NCI-H2029 (cell line): ENCODE results near the gene GLOD5.

ENCODE experiments used
- DNase-seq: peaks from one replicate; lab custom pipeline; 2025; lab: John Stamatoyannopoulos, UW

The GLOD5 gene

GRCh38 chrX:48754238-48754637 is 7.3 kb upstream of the GLOD5 start:
- DNase-seq, result no peak

DNA sequence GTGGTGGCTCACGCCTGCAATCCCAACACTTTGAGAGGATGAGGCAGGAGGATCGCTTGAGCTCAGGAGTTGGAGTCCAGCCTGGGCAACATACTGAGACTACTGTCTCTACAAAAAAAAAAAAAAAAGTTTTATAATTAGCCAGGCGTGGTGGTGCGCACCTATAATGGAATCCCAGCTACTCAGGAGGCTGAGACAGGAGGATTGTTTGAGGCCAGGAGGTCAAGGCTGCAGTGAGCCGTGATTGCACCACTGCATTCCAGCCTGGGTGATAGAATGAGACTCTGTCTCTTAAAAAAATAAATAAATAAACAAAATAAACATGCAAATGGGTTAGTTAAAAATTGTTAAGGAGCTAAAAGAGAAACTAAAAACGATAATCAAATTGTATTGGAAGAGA is 7.7 kb downstream of the GLOD5 start:
- DNase-seq, result no peak

DNA sequence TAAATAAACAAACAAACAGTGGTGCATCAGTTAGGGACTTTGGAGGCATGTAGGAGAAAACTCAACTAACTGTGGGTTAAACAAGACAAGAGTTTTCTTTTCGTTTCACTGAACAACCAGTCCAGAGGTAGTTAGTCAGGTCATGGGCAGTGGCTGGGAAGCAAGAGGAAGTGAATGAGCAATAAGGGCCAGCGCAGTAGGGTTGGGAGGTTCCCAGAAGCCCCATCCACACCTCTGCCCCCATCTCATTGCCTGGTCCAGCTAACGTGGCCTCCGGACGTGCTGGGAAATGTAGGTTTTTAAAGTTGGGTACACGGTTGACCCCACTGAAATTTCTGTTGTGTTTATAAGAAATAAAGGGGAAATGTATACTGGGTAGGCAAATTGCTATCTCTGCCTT is 8.7 kb downstream of the GLOD5 start:
- DNase-seq, result no peak

GRCh38 chrX:48772602-48773001 is 11.1 kb downstream of the GLOD5 start:
- no peak for DNase-seq

DNA sequence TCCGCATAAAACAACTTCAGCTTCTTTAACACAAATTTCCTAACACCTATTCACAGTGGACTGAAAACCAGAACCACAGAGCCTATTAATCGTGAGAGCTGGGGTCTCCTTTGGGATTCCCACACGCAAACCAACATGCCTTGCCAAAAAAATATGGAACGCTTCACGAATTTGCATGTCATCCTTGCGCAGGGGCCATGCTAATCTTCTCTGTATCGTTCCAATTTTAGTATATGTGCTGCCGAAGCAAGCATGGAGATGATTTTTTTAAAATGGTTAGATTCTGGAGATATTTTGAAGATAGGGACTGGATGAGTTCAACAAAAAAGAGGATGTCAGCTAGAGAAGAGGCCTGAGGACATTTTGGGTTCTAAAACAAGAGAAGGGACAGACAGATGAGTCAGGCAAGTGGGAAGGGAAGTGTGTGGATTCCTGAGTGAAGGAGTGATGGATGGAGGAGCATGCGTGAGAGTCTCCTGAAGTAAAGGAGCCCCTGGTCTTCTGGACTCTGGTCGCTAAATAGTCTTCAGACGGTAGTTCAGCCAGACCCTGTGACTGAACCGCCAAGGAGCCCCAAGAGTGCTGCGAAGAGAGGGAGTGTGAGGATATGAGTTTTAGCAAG is 15.4 kb downstream of the GLOD5 start:
- no peak for DNase-seq

GRCh38 chrX:48779399-48779798 is 17.9 kb downstream of the GLOD5 start:
- no peak for DNase-seq

DNA sequence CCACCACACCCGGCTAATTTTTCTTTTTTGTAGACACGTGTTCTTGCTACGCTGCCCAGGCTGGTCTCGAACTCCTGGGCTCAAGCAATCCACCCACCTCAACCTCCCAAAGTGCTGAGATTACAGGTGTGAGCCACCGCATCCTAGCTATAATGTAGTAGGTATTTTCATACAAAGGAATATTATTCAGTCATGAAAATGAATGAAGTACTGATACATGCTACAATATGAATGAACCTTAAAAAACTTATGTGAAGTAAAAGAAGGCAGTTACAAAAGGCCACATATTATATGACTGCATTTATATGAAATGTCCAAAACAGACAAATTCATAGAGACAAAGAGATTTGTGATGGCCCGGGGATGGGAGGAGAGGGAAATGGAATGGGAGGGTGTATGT is 20.2 kb downstream of the GLOD5 start:
- no peak for DNase-seq

DNA sequence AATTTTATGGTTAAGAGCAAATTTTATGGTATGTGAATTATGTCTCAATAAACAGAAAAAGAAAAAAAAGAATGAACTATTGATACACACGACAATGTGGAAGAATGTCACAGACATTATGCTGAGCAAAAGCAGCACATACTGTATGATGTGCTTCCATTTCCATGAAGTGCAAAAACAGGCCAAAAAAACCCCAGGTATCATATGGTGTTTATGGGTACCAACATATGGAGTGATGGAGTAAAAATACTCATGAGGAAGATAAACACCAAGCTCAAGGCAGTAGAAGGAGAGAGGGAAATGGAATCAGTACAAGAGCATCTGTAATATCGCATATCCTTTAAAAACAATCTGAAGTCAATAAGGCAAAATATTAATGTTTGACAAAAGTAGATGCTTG is 20.7 kb downstream of the GLOD5 start:
- no peak for DNase-seq

GRCh38 chrX:48782795-48783194 is 21.2 kb downstream of the GLOD5 start:
- DNase-seq, result no peak

DNA sequence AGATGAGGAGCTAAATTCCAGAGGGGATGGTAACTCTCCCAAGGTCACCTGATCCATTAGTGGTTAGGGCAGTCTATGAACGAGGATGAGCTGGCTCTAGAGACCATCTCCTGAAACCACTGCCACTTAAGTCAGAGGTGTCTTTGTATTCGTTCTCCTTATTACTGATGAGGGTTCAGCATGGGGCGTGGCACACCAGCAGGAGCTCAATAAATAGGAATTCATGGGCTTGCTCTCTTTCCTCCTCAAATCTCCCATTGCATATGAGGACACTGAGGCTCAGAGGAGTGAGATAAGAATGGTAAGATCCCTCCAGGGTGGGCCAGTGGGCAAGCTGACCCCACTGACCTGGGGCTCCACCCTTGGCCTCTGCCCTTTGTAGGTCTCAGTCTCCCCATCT is 23.2 kb downstream of the GLOD5 start:
- DNase-seq, result no peak

DNA sequence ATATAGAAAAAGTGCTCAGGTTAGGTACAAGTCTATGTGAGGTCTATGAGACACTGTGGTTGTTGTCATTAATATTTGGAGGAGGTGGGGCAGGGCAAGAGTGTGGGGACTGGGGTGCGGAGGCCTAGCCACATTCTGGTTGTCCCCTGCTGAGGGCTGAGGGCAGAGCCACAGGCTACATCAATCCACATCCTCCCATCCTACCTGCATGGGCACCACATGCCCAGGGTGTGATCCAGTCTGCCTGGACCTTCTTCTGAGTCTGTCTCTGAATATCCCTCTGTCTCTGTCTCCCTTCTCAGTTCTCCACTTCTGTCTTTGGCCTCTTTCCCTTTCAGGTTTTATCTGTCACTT is 23.6 kb downstream of the GLOD5 start:
- DNase-seq, result no peak

- DNase-seq, result no peak
These were observed 24.1 kb downstream of the GLOD5 start for GRCh38 chrX:48785540-48786214.

- DNase-seq, result no peak
These were observed 24.8 kb downstream of the GLOD5 start, which contains the start of gene GATA1 for GRCh38 chrX:48786341-48786800. TSS of gene GATA1 (plus strand) at chrX:48786590. CDS start at chrX:48791110, 4,520 bp downstream.

DNA sequence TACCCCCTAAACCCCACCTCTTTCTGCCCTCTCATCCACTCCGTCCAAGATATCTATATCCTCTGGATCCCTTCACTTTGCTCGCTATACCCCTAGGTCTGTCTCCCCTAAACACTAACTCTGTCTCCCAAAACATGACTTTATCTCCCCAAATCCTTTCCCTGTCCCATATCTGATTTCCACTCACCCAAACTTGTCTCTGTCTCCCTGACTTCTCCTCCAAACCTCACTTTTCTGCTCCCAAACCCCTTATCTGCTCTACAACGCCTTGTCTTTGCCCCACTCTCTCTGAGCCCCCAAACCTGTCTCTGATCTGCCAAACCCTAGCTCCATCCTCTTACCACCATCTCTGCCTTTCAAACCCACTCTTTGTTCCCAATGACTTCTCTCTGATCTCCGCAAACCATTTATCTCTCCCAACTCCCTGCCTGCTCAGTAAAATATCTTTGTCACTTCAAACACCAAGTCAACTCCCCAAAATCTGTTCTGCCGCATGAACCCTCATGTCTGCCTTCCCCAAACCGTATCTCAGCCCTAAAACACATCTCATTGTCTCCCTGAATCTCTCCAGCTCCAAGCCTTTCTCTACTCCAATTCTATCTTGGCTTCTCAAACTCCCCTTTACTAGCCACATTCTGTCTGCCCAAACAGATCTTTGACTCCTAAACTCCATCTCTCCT is 25.4 kb downstream of the GLOD5 start:
- no peak for DNase-seq

DNA sequence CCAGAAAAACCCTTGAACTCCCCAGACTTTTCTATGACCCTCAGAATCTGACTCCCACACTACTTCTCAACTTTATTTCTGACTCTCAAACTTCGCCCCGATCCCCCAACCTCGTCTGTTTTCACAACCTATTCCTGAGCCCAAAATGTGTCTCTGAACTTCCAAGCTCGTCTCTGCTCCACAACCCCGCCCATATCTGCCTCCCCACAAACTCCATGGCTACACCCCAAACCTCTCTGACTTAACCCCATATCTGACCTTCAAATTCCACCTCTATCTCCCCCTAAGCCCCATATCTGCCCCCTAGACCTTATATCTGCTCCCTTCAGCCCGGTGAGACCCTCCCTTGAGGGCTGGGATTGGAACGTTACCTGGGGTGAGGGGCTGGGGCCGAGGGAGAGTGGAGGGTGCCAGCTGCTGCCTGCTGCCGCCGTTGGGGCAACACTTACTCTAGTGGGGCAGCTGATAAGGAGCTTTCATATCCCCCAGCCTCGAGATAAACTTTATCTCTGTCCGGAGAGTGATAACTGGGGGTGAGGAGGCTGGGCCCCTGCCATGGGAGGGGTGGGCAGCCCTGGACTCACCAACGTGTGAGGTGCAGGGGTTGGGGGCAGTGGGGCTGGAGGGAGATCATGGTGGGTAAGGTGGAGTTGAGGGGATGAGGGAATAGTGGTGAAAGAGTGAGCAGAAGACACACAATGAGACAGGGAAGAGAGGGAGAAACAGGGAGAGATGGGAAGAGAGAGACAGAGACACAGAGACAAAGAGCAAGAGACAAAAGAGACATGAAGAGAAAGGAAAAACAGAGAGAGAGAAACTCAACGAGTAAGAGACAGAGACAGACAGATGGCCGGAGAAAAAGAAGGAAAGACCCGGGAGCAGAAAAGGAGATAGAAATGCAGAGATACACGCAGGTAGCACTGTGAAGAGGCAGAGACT is 26.2 kb downstream of the GLOD5 start:
- DNase-seq, result no peak

DNA sequence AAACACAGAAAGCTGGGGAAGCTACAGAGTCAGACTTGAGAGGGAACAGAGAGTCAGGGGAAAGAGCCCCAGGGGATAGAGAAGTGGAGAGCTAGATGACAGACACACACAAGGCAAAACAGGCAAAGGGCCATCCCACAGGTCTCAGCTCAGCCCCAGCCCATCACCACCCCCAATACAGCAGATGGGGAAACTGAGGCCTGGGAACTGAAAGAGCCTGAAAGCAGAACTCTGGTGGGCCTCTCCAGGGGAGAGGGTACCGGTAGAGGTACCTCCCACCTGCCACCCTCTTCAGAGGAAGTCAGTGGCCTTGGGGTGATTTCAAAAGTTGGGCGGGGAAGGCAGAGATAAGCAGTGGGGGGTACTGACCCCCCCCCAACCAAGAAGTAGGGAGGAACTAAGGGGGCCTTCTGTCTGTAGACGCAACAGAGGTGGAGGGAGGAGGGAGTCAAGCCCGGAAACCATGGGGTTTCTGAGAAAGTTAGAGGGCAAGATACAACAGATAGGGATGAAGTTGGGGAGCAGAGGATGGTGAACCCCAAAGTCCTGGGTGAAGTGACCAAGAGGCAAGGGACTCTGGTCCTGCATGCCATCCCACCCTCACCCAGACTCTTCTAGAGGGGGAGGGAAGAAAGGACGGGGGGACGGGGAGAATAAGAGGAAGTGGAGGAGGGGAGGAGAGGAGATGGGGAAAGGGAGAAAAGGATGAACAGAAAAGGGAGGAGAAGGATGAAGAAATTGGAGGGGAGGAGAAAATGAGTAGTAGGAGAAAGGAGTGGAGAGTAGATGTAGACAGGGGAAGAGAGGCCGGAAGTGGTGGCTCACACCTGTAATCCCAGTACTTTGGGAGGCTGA is 28.0 kb downstream of the GLOD5 start:
- no peak for DNase-seq

DNA sequence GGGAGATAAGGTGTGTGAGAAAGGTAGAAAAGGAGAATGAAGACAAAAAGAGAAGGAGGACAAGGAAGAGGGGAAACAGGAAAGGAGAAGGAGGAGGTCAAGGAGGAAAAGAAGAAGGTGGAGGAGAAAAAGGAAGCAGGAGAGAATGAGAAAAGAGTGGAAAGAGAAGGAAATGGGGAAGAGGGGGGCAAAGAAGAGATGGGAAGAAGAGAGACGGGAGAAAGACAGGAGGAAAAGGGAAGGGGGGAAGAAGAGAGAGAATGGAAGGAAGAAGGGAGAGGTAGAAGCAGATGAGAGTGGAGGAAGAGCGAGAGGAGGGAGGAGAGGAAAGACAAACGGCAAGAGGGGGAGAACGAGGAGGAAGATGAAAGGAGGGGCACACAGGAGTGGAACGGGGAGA is 28.9 kb downstream of the GLOD5 start:
- DNase-seq, result no peak

DNA sequence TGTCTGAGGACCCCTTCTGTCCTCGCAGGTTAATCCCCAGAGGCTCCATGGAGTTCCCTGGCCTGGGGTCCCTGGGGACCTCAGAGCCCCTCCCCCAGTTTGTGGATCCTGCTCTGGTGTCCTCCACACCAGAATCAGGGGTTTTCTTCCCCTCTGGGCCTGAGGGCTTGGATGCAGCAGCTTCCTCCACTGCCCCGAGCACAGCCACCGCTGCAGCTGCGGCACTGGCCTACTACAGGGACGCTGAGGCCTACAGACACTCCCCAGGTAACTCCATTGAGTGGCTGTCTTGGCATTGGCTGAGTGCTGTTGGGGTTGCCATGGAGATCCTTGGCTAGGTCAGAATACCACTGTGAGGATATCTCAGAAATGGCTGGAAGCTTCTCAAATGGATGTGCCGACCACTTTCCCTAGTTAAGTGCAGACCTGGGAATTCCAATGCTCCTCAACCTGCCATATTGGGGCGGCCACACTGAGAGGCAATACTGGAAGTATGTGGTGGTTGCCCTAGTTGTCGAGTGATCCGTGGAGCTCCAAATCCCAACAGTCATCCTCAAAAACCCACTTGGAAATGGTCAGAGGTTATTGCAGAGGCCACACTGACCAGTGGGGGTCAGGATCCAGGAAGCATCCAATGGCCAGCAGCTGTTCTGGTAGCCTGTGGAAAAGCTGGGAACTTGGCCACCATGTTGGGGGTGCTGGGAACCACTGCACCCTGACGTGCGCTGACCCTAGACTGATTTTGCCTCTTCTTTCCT is 29.7 kb downstream of the GLOD5 start:
- DNase-seq, result no peak

- DNase-seq, result no peak
These were observed 30.7 kb downstream of the GLOD5 start for GRCh38 chrX:48792219-48792618.

GRCh38 chrX:48793935-48794334 is 32.4 kb downstream of the GLOD5 start:
- no peak for DNase-seq
